Tibial artery (tissue), 4 donors: ENCODE data around the gene USP32.

ENCODE experiments used
- DNase-seq, 2 donors: peaks; one replicate each; pipeline ENCODE4 v3.0.0-alpha.2; 2019
- H3K27ac ChIP-seq, 2 donors: fragments of 200-600 bp; sonication (generic) in 1 of 2; 1 replicate in 1 of 2; 2 replicates in 1 of 2; pipeline ENCODE4 v1.5.1; 2018 to 2019; ENCODE audit warnings: mild to moderate bottlenecking in 1 of 2
- H3K27me3 ChIP-seq, 2 donors: fragments of 200-600 bp; sonication (generic) in 1 of 2; one replicate each; pipeline versions ENCODE4 v1.5.1 to v1.6.0; 2016 to 2019
- H3K36me3 ChIP-seq, 3 donors: fragments of 200-600 bp; sonication (generic) in 2 of 3; one replicate each; pipeline ENCODE4 v1.5.1; 2016 to 2019; ENCODE audit warnings: mild to moderate bottlenecking in 2 of 3
- H3K4me1 ChIP-seq, 4 donors: fragments of 200-600 bp; sonication (generic) in 2 of 4; 1 replicate in 3 of 4; 2 replicates in 1 of 4; pipeline ENCODE4 v1.5.1; 2016 to 2019
- H3K4me3 ChIP-seq, 2 donors: fragments of 200-600 bp; sonication (generic) in 1 of 2; 1 replicate in 1 of 2; 2 replicates in 1 of 2; pipeline ENCODE4 v1.5.1; 2018 to 2019; ENCODE audit warnings: mild to moderate bottlenecking in 2 of 2
- H3K9me3 ChIP-seq, 3 donors: fragments of 200-600 bp; sonication (generic) in 1 of 3; one replicate each; pipeline ENCODE4 v1.5.1; 2016 to 2019
- intact Hi-C: fragments of 100-400 bp; cut with DNase I; formaldehyde crosslinking; loops from one replicate; pipeline ENCODE4 v1.15.0; 2023; ENCODE audit warnings: low total_unique reads
- TF ChIP-seq, protein P1 (sequence below), 2 experiments: fragments of 200-600 bp in 1 of 2; fragments of 450-650 bp in 1 of 2; IDR thresholded peaks; one replicate each; pipeline ENCODE4 v1.5.1; 2017 to 2019; ENCODE audit warnings: antibody characterized with exemption in 2 of 2, mild to moderate bottlenecking in 1 of 2, moderate library complexity in 1 of 2

The USP32 gene

GRCh38 chr17:60393840-60394723 lies 2.1 kb upstream of the USP32 start:
- no peak for DNase-seq
- no peaks in the 10 kb centered on the region for H3K36me3 ChIP-seq
- intact Hi-C loops: no loop called here
- H3K27me3 ChIP-seq: no peaks in the 10 kb centered on the region
- no peak overlapping the region for H3K4me3 ChIP-seq
- TF ChIP-seq, protein P1, sequence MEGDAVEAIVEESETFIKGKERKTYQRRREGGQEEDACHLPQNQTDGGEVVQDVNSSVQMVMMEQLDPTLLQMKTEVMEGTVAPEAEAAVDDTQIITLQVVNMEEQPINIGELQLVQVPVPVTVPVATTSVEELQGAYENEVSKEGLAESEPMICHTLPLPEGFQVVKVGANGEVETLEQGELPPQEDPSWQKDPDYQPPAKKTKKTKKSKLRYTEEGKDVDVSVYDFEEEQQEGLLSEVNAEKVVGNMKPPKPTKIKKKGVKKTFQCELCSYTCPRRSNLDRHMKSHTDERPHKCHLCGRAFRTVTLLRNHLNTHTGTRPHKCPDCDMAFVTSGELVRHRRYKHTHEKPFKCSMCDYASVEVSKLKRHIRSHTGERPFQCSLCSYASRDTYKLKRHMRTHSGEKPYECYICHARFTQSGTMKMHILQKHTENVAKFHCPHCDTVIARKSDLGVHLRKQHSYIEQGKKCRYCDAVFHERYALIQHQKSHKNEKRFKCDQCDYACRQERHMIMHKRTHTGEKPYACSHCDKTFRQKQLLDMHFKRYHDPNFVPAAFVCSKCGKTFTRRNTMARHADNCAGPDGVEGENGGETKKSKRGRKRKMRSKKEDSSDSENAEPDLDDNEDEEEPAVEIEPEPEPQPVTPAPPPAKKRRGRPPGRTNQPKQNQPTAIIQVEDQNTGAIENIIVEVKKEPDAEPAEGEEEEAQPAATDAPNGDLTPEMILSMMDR (IDR thresholded peaks at IDR 0.05): no peak
- no peak overlapping the region for H3K27ac ChIP-seq
- no peaks in the 10 kb centered on the region for H3K9me3 ChIP-seq
- H3K4me1 ChIP-seq: peaks cover 0 to 26% (median 11%) of the 10 kb centered on the region in 4 donors

GRCh38 chr17:60392845-60393702 lies 1.1 kb upstream of the USP32 start:
- TF ChIP-seq, protein P1 (IDR thresholded peaks at IDR 0.05): no peak
- no peaks in the 10 kb centered on the region for H3K36me3 ChIP-seq
- peak overlapping the region; percentile 83 to 96 for H3K4me3 ChIP-seq
- H3K27me3 ChIP-seq: no peaks in the 10 kb centered on the region
- peak in 1 of 2 donors; percentile 33 for DNase-seq
- H3K9me3 ChIP-seq: no peaks in the 10 kb centered on the region
- intact Hi-C loops: no loop called here
- peaks cover 0 to 36% (median 15%) of the 10 kb centered on the region in 4 donors for H3K4me1 ChIP-seq
- peak overlapping the region; percentile 93 to 96 for H3K27ac ChIP-seq

DNA sequence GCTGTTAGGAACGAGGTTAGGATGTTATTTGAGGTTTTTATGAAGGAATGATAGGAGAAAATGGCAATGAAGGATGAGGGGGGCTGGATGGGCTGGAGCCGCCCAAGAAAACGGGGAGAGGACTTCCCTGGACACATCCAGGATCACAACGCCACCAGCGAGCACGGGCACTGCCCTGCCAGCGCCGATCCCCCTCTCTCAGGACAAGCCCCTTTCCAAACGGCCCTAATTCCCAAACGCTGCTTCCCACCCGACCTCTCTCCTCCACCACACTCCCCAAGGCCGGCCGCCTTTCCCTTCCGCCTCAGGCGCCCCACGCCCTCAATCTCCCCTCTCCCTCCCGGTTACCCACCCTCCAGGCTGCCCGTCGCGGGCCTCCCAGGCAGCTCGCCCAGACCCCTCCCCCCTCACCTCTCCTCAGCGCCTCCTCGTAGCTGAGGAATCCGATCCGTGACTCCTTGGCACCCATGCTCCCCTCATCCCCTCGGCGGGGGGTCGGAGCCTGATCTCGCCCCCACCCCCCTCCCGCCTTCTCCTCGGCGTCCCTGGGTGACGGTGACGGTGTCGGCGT lies 377 bp downstream of the USP32 start:
- TF ChIP-seq, protein P1 (IDR thresholded peaks at IDR 0.05): no peak
- Histone ChIP-seq H3K4me1 (peaks cover 0 to 47% (median 15%) of the 10 kb centered on the region in 4 donors), H3K4me3 (peak overlapping the region; percentile 83 to 96), H3K9me3 (no peaks in the 10 kb centered on the region), H3K27ac (peak overlapping the region; percentile 93 to 96), H3K27me3 (no peaks in the 10 kb centered on the region), H3K36me3 (no peaks in the 10 kb centered on the region)
- no peak for DNase-seq
- intact Hi-C loops: no loop called here

DNA sequence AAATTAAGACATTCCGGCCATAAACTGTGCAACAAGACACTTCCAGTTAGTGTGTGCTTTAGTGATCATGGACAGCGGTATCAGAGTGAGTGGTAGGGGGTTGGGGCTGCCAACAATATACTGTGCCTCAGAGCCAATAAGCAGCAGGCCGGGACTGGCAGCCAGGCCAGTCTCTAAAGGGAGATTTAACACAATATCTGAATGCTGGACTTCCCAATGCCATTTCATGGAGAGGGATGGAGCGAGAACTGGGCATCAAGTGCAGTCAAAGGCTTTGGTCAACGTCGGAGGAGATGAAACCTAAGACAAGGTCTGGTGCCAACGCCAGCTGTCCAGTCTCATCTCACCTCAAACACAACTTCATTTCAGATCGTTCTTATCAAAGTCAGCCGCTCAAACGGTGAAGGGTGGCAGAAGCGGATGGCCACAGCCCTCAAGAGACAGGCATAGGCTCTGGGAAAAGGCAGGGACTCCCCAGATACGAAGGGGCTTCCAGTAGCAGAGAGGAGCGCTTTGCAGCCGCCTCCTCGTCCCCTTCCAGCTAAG lies 935 bp downstream of the USP32 start:
- H3K27me3 ChIP-seq: no peaks in the 10 kb centered on the region
- DNase-seq: peak in 1 of 2 donors; percentile 28
- intact Hi-C loops: no loop called here
- peak overlapping the region; percentile 93 to 96 for H3K27ac ChIP-seq
- peak overlapping the region; percentile 83 to 96 for H3K4me3 ChIP-seq
- H3K36me3 ChIP-seq: no peaks in the 10 kb centered on the region
- no peaks in the 10 kb centered on the region for H3K9me3 ChIP-seq
- peaks cover 0 to 52% (median 15%) of the 10 kb centered on the region in 4 donors for H3K4me1 ChIP-seq
- TF ChIP-seq, protein P1 (IDR thresholded peaks at IDR 0.05): no peak

GRCh38 chr17:60390186-60390585 lies 1.7 kb downstream of the USP32 start:
- no peaks in the 10 kb centered on the region for H3K36me3 ChIP-seq
- H3K27ac ChIP-seq: peak overlapping the region in 1 of 2 donors; percentile 96
- no peak for DNase-seq
- intact Hi-C loops: no loop called here
- H3K4me1 ChIP-seq: peaks cover 0 to 60% (median 15%) of the 10 kb centered on the region in 4 donors
- H3K4me3 ChIP-seq: peak overlapping the region; percentile 83 to 96
- H3K9me3 ChIP-seq: no peaks in the 10 kb centered on the region
- H3K27me3 ChIP-seq: no peaks in the 10 kb centered on the region
- TF ChIP-seq, protein P1 (IDR thresholded peaks at IDR 0.05): no peak
